ENCODE data around the gene SYT2.
"Not testable (repeated sequence)": the region's sequence is repeated elsewhere in the genome, so short reads cannot be mapped to it uniquely, and the experiment has no call there.

DNA sequence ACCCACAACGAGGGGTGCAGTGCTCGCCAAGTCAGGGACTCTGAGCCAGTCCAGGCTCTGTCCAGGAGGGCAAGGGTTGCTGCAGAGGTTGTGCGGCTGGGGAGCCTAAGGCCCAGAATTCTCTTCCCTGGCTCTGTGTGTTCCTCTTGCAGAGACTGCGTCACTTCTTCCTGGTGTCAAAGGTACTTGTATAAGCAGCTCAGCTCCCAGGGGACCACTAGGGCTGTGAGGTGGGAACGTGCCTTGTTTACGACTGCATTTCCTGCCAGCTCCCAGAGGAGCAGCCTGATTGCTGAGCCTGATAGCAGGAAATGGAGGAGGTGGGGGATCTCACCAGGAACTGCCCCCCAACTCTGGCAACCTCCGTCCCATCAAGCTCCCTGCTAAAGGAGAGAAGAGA, 83.2 kb downstream of the SYT2 start:
- TF ChIP-seq, protein P1, sequence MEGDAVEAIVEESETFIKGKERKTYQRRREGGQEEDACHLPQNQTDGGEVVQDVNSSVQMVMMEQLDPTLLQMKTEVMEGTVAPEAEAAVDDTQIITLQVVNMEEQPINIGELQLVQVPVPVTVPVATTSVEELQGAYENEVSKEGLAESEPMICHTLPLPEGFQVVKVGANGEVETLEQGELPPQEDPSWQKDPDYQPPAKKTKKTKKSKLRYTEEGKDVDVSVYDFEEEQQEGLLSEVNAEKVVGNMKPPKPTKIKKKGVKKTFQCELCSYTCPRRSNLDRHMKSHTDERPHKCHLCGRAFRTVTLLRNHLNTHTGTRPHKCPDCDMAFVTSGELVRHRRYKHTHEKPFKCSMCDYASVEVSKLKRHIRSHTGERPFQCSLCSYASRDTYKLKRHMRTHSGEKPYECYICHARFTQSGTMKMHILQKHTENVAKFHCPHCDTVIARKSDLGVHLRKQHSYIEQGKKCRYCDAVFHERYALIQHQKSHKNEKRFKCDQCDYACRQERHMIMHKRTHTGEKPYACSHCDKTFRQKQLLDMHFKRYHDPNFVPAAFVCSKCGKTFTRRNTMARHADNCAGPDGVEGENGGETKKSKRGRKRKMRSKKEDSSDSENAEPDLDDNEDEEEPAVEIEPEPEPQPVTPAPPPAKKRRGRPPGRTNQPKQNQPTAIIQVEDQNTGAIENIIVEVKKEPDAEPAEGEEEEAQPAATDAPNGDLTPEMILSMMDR (conservative IDR thresholded peaks at IDR 0.05; ENCODE audit: low read depth, low read length): not testable (repeated sequence)
- not testable (repeated sequence) for TF ChIP-seq EZH2 (IDR thresholded peaks at IDR 0.05; ENCODE audit: borderline replicate concordance, low read depth, low read length, poor library complexity, severe bottlenecking)

Data from A673 (cell line).